HepG2 (cell line): ENCODE data around the gene NEBL.

Experiments used
- POLR2A ChIP-seq, 2 experiments: IDR thresholded peaks; 2 replicates each; pipeline ENCODE4 v1.6.1; 2011; ENCODE audit warnings: low read depth in 2 of 2, low read length in 2 of 2, mild to moderate bottlenecking in 1 of 2, moderate library complexity in 1 of 2; ENCODE audit not compliant: insufficient read depth in 1 of 2
- SP1 ChIP-seq, 2 experiments: fragments of 450-650 bp in 1 of 2; sonication (generic) in 1 of 2; formaldehyde crosslinking in 1 of 2; IDR thresholded peaks; 2 replicates each; pipeline versions ENCODE4 v1.4.0 to v1.6.1; 2016 to 2020; ENCODE audit warnings: missing genetic modification reagents in 1 of 2
- ZC3H13 ChIP-seq: sonication (generic); formaldehyde crosslinking; IDR thresholded peaks from 2 replicates; pipeline ENCODE4 v1.8.1; 2023; ENCODE audit warnings: mild to moderate bottlenecking, missing genetic modification reagents, moderate library complexity

DNA sequence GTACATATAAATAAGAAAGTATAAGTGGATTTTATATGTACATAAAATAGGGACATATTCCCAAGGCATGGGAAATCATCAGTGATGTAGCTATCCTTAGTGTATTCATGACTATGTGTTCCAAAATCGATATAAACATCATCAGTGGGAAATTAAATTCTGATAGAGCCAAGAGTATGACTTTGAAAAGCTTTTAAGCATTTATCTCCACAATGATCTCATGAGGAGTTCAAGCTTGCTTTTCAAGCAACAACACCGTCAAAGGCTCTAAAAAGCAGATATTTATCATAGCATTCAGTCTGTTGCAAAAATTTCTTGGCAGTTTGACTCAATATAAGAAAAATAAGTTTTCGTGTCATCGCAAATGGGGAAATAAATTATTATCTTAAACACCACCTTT is 14.5 kb upstream of the NEBL start:
- no peak for TF ChIP-seq POLR2A (IDR thresholded peaks at IDR 0.05; ENCODE audit: insufficient read depth in 1 of 2, low read depth in 2 of 2, low read length in 2 of 2)
- no peak for TF ChIP-seq ZC3H13 (CRISPR knock-in tag)
- TF ChIP-seq SP1 (IDR thresholded peaks at IDR 0.05), result no peak
- TF ChIP-seq SP1 (CRISPR knock-in tag; IDR thresholded peaks at IDR 0.05), result no peak
